ENCODE results near the gene TMEM266.
A peak's percentile ranks its signal among the peaks of the same experiment; 100 is the strongest.
"Not testable (repeated sequence)": the region's sequence is repeated elsewhere in the genome, so short reads cannot be mapped to it uniquely, and the experiment has no call there.

TMEM266 gene, protein sequence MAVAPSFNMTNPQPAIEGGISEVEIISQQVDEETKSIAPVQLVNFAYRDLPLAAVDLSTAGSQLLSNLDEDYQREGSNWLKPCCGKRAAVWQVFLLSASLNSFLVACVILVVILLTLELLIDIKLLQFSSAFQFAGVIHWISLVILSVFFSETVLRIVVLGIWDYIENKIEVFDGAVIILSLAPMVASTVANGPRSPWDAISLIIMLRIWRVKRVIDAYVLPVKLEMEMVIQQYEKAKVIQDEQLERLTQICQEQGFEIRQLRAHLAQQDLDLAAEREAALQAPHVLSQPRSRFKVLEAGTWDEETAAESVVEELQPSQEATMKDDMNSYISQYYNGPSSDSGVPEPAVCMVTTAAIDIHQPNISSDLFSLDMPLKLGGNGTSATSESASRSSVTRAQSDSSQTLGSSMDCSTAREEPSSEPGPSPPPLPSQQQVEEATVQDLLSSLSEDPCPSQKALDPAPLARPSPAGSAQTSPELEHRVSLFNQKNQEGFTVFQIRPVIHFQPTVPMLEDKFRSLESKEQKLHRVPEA

DNA sequence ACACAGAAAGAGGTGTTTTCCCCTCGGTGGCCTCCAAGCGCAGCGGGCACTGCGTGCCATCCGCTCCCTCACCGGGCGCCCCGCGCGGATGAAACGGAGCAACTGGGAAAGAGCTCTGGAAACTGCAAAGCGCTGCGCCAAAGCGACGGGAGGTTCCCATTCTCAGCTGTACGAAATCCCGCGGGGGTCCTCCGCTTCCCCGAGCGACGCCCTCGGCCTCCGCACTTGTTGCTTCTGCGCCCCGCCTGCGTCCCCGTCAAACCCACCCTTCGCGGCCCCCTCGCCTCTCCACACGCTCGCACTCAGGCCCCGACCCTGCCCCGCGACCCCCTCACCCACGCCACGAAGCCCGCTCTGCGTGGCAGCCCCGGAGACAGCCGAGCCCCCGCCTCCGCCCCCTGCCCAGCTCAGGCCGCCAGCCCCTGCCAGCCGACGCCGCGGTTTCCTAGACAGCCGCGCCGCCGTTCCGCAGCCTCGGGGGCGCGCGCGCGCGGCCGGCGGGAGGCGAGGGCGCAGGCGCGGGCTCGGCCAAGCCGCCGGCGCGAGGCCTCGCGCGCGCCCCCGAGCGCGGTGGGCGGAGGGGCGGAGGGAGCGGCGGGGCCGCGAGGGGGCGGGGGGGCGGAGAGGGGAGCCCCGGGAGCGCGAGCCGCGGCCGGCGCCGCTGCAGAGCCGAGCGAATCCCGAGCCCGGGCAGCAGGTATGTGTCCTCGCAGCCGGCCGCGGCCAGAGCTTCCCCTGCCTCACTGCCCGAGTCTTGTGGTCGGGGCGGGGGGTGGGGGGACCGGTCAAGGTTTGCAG is at the start of gene TMEM266:
TMEM266 (plus strand) TSS at position 666 of the 798 bp plus-strand sequence. CDS start 74,279 bp downstream, outside the sequence.
- DNase-seq, result peak; percentile 35

DNA sequence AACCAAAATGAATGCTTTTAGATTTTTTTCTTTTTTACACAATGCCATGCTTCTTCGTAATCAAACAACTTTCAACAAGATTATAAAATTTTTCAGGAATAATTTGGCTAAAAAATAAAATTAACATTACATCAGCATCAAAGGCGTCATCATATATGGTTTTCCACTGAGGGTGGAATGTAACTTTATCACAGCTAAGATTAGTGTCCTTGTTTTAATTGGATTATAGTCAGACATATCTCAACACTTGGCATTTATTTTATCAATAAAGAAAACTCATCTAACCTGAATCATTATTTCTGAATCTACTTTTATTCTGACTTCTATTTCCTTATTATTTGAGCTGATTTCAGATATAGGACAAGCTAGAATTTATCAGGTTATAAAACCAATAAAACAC is 49.2 kb upstream of the TMEM266 start:
- no peak for DNase-seq

- DNase-seq, result no peak
Observed at GRCh38 chr15:76011627-76012551, 47.9 kb upstream of the TMEM266 start, which contains the start of gene NRG4. Gene NRG4, minus strand, starts transcription at chr15:76012424. Its CDS starts 1,194 bp downstream, at chr15:76011230.

DNA sequence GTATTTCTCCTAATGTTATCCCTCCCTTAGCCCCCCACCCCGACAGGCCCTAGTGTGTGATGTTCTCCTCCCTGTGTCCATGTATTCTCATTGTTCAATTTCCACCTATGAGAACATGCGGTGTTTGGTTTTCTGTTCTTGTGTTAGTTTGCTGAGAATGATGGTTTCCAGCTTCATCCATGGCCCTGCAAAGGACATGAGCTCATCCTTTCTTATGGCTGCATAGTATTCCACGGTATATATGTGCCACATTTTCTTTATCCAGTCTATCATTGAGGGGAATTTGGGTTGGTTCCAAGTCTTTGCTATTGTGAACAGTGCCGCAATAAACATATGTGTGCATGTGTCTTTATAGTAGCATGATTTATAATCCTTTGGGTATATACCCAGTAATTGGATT is 46.3 kb upstream of the TMEM266 start:
- DNase-seq, result not testable (repeated sequence)

DNA sequence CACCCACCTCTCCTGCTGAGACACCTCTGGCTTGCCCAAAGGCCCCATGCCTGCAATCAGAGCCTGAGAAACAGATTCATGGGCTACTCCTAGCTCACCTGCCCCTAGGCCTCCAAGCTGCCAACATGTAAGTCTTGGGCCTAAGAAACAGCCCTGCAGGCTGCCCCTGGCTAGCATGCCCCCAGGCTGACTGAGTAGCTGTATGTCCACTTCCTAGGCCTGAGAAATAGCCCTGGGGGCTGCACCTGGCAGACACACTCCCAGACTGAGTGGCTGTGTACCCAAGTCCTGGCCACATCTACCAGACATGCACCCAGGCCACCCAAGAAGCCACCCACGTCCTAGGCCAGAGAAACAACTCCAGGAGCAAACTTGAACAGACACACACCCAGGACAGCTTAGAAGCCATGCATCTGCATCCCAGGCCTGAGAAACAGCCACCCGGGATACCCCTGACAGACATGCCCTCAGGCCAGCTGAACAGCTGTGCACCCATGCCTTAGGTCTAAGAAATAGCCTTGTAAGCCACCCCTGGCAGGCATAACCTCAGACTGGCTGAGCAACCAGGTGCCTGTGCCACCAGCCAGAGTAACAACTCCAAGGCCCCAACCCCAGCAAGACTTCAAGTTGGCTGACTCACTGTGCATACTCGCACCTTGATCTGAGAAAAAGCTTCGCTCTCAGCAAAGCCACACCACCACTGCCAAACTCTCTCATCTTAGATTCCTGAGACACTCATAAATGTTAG is 35.6 kb upstream of the TMEM266 start:
- DNase-seq, result no peak

DNA sequence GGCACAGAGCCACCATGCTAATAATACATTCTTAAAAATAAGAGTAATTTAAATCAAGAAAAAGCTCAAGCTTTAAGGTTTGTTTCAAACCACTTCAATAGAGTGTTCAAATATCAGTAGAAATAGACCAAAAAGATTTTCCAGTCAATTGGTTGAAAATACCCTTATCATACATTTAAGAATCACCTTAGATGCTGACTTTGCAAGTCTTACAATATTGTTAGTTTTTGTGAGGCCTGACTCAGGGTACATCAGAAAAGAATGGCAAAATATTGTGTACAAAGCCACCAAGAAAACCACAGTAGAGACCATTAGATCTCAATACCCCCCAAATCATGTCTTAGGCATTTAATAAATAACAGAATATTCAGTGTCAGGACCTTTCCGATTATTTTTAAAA is 27.7 kb upstream of the TMEM266 start:
- no peak for DNase-seq

- no peak for DNase-seq
Observed at GRCh38 chr15:76033438-76033837, 26.3 kb upstream of the TMEM266 start.

DNA sequence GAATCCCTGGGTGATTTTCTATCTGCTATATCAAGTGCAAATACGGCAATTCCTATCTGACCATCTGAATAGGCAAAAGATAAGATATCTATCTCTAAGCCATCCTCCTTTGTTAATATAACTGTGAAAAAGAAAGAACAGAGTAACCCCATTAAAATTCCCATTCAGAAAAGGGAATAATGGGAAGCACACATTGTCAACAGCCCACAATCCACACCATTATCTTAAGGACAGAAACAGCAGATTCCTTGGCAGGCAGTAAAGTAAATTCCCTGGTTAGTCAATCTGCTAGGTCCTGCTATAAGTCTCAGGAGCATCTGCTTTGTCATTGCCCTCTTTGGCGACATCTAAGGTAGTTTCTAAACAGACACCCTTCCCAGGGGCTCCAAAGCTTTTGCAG is 25.7 kb upstream of the TMEM266 start:
- DNase-seq, result no peak

GRCh38 chr15:76035593-76035992 is 24.2 kb upstream of the TMEM266 start:
- DNase-seq, result no peak

DNA sequence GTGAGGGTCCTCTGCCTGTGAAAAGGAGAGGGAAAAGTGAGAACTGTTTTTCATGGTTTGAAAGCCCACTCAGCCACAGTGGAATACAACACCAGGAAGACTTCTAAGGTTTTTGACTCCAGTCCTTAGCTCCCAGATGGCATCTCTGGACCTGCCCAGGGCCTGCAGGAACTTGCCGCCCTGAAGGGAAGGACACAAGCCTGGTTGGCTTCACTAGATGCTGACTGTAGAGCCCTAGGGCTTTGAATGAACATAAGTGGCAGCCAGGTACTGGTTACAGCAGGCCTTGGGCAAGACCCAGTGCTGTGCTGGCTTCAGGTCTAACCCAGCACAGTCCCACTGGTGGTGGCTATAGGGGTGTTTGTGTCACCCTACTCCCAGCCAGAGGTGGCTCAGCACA is 21.3 kb upstream of the TMEM266 start:
- DNase-seq, result no peak

- not testable (repeated sequence) for DNase-seq
Observed at GRCh38 chr15:76054201-76054600, 5.6 kb upstream of the TMEM266 start.

DNA sequence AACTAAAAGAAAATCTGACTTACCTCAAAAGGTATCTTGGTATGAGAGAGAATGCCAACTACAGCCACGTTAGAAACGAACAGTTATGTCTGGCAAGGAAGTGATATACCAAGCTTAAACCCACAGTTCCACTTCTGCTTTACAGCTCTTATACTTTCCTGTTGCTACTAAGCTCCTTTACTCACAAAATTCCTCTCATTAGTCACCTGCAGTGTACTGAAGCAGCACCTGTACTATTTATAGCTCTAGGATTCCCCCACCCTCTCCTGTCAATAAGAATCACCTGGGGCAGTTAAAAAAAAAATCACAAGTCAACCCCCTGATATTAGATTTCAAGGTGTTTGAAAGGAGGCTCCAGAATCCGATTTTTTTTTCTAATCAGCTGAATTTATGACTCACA is 2.9 kb upstream of the TMEM266 start:
- DNase-seq, result no peak

GRCh38 chr15:76057332-76058000 is 2.3 kb upstream of the TMEM266 start:
- DNase-seq, result peak; percentile 55

GRCh38 chr15:76058714-76059319 is 968 bp upstream of the TMEM266 start:
- DNase-seq, result peak; percentile 52

GRCh38 chr15:76060118-76060989 is 569 bp downstream of the TMEM266 start:
- DNase-seq, result peak; percentile 55

GRCh38 chr15:76061700-76062099 is 1.9 kb downstream of the TMEM266 start:
- DNase-seq, result no peak

DNA sequence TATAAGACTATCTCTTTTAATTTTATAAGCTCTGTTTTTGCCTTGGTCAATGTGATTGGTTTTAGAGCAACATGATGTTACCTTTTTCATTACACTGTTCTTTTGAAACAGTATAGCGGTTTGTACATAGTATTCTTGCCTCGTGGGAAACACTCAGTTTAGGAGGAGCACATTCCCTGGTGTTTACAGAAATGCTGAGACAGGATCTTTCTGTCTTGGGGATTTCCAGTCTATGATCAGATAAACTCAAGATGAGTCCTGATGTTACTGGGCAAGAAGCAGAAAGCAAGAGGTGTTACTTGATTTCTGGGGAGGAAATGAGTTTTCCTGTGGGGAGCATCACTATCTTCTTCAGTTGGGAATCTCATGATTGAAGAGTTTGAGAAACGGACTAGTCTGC is 2.5 kb downstream of the TMEM266 start:
- no peak for DNase-seq

GRCh38 chr15:76064375-76064774 is 4.6 kb downstream of the TMEM266 start:
- DNase-seq, result no peak

DNA sequence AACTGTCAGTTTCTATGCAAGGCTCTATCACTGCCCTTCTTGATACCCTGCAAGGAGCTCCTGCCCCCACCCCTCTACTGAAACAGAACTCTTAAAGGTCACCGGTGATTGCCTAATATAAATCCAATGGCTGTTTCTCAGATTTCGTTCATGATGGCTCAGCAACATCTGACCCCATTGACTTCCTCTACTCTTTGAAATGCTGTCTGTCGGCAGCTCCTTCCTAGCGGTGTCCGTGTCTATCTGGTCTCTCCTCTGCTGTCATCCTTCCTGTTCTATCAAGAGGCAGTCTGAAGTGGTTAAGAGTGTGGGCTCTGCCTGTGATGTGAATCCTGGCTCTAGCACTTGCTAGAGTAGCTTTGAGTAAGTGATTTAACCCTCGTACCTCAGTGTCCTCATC is 5.5 kb downstream of the TMEM266 start:
- DNase-seq, result peak; percentile 6

GRCh38 chr15:76065793-76066192 is 6.0 kb downstream of the TMEM266 start:
- DNase-seq, result no peak

Data from stimulated activated CD4-positive, alpha-beta T cell treated with anti-CD3 and anti-CD28 coated beads, Interleukin-15, amount 100 ng/mL, for 24 hours (primary cell).